ENCODE results near the gene TCEAL4. TPM values are rescaled to one million over a fixed set of nuclear protein-coding genes. Genes with fewer than 3 reads are reported as not detected.

The TCEAL4 gene
- polyA plus RNA-seq, 3 donors from 2014 or later, result 1.6 to 10.8 (median 4.8) TPM

Other genes starting within 250 kb of the TCEAL4 start
- 1 to 10 TPM in 1 of 3 donors, under 1 TPM in 1, not detected in 1; 0.79 to 3.2 TPM for gene TCEAL9, start 229.0 kb upstream of the TCEAL4 start, polyA plus RNA-seq
- 1 to 10 TPM; 8.1 to 9.8 (median 9.7) TPM for gene BEX3, start 209.0 kb upstream of the TCEAL4 start, polyA plus RNA-seq
- gene RAB40A, start 66.0 kb upstream of the TCEAL4 start, polyA plus RNA-seq, result not detected
- 10 to 100 TPM in 2 of 3 donors, 1 to 10 TPM in 1; 6.8 to 11.4 (median 10.6) TPM for gene TCEAL3, start 22.4 kb downstream of the TCEAL4 start, polyA plus RNA-seq
- 10 to 100 TPM; 19.7 to 31.2 (median 21.3) TPM for gene TCEAL1, start 43.5 kb downstream of the TCEAL4 start, polyA plus RNA-seq
- gene MORF4L2, start 101.2 kb downstream of the TCEAL4 start, polyA plus RNA-seq, result 10 to 100 TPM; 55.3 to 76.9 (median 67.8) TPM
- not detected for gene TMEM31, start 125.4 kb downstream of the TCEAL4 start, polyA plus RNA-seq
- gene PLP1, start 191.3 kb downstream of the TCEAL4 start, polyA plus RNA-seq, result not detected
- gene RAB9B, start 246.7 kb downstream of the TCEAL4 start, polyA plus RNA-seq, result under 1 TPM; 0.33 to 0.43 (median 0.38) TPM

All from immature natural killer cell (primary cell).